Measurements from ENCODE around the gene LMX1B.
"Not testable (repeated sequence)": the region's sequence is repeated elsewhere in the genome, so short reads cannot be mapped to it uniquely, and the experiment has no call there.

The LMX1B gene

GRCh38 chr9:126720661-126721563 lies 107.2 kb downstream of the LMX1B start:
- DNase-seq: no peak

GRCh38 chr9:126721564-126721981 lies 107.8 kb downstream of the LMX1B start:
- no peak for DNase-seq

GRCh38 chr9:126722252-126722921 lies 108.7 kb downstream of the LMX1B start:
- peak; percentile 37 for DNase-seq

- DNase-seq: peak; percentile 6
These were observed 109.4 kb downstream of the LMX1B start for GRCh38 chr9:126722922-126723806.

- peak; percentile 48 for DNase-seq
These were observed 110.1 kb downstream of the LMX1B start for GRCh38 chr9:126723807-126724172.

DNA sequence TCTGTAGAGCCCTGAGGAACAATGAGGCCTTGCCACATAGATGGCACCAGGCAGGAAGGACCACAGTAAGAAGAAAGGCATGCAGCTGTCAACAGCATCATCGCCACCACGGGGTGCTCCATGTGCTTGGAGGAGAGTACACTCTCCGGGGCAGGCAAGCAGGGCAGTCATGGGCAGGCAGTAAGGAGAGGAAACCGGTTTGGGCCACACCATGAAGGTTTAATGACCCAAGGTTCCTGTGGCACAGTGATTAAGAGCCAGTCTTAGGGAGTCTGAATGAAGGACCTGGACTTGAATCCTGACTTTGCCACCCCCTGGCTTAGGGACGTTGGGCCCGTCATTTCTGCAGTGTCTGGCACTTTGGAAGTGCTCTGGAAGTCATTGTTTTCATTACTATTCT lies 110.5 kb downstream of the LMX1B start:
- no peak for DNase-seq

GRCh38 chr9:126725485-126725884 lies 111.8 kb downstream of the LMX1B start:
- not testable (repeated sequence) for DNase-seq

GRCh38 chr9:126728210-126728609 lies 114.5 kb downstream of the LMX1B start:
- DNase-seq: not testable (repeated sequence)

GRCh38 chr9:126730592-126730991 lies 116.9 kb downstream of the LMX1B start:
- not testable (repeated sequence) for DNase-seq

DNA sequence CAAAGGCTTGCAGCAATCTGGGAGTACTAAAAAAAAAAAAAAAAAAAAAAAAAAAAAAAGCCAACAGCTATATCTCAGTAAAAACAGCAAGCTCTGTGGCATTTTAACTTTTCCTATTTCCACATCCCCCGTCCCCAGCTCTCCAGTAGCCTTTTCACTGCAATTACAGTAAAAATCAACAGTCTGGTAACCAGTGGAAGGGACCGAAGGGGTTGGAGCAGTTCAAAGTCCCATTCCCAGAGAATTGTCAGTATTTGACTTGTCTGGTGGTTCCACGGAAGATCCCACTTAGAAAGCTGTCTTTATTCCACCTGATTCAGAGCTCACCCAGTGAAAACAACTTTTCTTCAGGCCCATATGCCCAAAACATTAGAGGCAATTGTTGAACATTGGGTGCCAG lies 119.3 kb downstream of the LMX1B start:
- DNase-seq: no peak

DNA sequence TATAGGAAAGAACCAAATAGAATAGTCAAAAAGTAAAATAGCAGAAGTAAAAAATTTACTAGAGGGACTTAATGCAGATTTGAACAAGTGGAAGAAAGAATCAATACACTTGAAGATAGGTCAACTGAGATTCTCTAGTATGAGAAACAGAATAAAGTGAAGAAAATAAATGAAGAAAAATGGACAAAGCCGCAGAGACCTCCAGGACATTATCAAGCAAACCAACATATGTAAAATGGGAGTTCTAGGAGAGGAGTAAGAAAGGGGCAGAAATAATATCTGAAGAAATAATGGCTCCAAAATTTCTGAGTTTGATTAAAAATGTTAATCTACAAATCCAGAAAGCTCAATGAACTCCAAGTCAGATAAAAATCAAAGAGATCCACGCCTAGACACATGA lies 121.1 kb downstream of the LMX1B start:
- DNase-seq: no peak

DNA sequence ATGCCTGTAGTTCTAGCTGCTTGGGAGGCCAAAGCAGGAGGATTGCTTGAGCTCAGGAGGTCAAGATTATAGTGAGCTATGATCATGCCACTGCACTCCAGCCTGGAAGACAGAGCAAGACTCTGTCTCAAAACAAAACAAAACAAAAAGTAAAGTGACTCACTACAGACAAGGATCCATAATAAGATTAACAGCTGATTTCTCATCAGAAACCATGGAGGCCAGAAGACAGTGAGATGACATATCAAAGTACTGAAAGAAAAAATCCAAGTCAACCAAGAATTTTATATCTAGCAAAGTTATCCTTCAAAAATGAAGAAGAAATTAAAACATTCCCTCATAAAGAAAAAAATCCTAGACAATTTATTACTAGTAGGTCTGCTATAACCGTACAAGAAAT lies 121.8 kb downstream of the LMX1B start:
- no peak for DNase-seq

- no peak for DNase-seq
These were observed 124.8 kb downstream of the LMX1B start for GRCh38 chr9:126738553-126738952.

- DNase-seq: no peak
These were observed 129.3 kb downstream of the LMX1B start for GRCh38 chr9:126743041-126743440.

GRCh38 chr9:126745574-126746411 lies 132.1 kb downstream of the LMX1B start:
- DNase-seq: no peak

Data from NCI-H748 treated with DMSO at 0.1 percent for 48 hours (cell line).